AG09309 (cell line): ENCODE measurements around the gene SFT2D3.

Experiments used
- DNase-seq: peaks from one replicate; pipeline ENCODE4 v3.0.0-alpha.2; 2010; ENCODE audit warnings: low read depth
- H3K4me3 ChIP-seq: 2 replicates; pipeline ENCODE4 v1.5.1; 2011; ENCODE audit warnings: mild to moderate bottlenecking, low read depth, low read length, moderate library complexity; ENCODE audit not compliant: control insufficient read depth
- TF ChIP-seq, protein P1 (sequence below): IDR thresholded peaks from 2 replicates; pipeline ENCODE4 v1.5.1; 2011; ENCODE audit warnings: mild to moderate bottlenecking, low read depth, low read length, inconsistent platforms; ENCODE audit not compliant: insufficient read depth, control insufficient read depth; ENCODE audit errors: missing control alignments

SFT2D3 gene

DNA sequence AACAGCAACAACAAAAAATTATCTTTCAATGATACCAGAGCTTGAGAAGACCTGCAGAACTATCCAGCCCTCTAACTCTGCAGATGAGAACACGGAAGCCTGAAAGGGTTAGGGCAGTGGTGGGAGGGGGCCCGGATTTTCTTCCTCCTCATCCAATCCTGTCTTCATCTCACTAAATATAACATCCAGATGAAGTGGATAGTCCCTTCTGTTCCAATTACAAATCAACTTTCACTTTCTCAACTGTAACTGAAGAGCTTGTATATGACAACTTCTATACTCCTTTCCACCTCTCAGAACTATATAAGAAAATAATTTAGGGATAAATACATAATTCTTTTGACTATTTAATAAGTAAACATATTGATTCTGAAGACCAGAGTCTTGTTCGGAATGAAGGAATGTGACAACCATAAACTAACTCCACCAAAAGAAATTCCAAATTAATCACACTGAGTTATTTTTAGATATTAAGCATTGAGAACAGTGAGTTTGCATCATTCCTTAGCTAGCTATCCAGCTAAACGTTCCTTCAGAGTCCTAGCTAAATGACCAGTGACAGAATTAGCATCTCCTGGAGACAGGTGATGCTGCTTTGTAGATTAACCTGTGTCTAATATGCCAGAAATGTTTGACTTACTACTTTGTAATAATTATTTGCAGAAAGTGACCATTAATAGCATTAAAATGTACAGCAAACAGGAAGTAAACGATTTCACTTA, 32.7 kb downstream of the SFT2D3 start:
- no peak overlapping the region for H3K4me3 ChIP-seq
- TF ChIP-seq, protein P1, sequence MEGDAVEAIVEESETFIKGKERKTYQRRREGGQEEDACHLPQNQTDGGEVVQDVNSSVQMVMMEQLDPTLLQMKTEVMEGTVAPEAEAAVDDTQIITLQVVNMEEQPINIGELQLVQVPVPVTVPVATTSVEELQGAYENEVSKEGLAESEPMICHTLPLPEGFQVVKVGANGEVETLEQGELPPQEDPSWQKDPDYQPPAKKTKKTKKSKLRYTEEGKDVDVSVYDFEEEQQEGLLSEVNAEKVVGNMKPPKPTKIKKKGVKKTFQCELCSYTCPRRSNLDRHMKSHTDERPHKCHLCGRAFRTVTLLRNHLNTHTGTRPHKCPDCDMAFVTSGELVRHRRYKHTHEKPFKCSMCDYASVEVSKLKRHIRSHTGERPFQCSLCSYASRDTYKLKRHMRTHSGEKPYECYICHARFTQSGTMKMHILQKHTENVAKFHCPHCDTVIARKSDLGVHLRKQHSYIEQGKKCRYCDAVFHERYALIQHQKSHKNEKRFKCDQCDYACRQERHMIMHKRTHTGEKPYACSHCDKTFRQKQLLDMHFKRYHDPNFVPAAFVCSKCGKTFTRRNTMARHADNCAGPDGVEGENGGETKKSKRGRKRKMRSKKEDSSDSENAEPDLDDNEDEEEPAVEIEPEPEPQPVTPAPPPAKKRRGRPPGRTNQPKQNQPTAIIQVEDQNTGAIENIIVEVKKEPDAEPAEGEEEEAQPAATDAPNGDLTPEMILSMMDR = no peak
- no peak for DNase-seq

DNA sequence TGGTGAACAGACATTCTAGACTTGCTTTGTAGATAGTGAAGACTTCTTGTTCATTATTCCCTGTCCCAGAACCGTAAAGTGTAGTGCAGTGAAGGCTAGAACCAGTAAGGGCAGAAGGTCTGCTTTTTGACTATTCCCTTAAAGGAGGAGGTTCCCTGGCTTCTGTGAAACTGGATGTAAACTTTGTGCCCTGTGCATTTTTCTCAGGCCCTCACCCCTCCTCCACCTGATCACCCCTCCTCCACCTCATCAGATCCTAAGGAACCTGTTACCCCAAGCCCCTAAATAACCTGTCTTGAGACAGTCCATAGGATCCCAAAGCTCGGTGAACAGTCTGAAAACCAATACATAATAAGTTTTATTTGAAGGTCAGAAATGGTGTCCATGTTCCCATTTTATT, 33.7 kb downstream of the SFT2D3 start:
- TF ChIP-seq, protein P1 = no peak
- no peak overlapping the region for H3K4me3 ChIP-seq
- no peak for DNase-seq

DNA sequence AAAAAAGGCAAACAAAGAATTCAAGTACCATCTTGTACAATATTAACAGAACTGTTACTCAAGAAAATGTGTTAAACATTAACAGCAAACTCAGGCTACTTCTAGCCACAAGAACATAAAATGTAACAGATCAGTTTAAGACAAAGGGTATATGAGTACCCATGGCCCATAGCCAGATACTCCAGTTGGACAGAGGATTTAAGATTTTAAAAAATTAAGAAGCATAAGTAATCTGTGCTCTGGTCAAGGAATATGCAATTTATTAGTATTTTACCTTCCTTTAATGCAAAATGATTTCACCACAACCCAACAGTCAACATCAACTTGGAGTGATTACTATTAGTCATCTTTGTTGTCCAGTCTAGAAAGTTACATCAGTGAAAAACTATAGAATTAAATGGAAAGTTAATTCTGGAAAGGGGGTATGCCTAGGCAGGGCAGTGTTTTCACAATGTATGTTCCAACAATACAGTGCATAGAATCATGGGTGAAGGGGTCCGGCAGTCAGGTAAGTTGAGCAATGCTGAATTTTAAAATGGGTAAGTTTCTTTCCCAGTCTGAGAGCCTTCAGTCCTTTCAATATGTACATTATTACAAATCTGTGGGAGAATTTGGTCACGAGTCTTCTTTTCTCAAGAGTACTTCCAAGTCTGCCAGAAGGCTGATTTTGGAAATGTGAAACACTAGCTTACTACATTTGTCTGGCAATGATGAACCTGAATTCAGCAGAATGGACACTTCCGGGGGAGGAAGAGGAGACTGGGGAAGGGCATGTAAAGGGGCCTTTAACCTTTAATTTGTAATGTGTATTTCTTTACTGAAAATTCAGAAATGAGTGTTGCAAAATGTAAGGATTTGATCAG, 34.5 kb downstream of the SFT2D3 start:
- TF ChIP-seq, protein P1 = no peak
- H3K4me3 ChIP-seq = no peak overlapping the region
- DNase-seq = no peak

DNA sequence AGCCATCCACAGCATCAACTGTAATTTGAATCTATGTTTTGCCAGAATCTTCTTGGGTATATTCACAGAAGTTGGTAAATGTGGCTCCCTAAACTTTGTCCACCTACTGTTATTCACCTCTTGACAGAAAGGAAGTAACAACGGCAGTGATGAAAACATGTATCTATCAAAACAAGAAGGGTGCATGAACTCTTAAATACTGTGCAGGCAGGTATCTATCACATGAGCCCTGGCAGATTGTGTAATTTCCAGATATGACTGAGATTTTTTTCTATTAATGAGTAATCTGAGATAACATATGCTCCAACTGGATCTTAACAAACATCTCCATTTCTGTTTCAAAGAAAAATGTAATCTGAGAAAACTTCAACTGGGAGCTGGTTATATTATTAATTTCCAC, 36.6 kb downstream of the SFT2D3 start:
- no peak for DNase-seq
- TF ChIP-seq, protein P1 = no peak
- no peak overlapping the region for H3K4me3 ChIP-seq

DNA sequence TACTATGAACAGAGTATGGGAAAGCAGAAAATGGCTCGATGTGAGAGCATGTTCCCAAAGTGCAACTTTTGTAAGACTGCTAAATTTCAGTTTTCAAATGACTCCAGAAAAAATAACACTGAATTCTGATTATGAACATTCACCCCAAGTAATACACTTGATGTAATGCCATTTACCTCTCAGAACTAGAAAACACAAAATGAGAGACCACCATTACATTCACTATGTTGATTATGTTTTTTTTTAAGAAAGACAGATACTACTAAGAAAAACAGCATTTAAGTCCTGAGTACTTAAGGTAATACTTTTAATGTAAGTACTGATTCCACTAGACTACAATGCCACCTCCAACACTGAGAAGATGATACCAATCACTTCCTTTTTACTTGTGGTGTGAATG, 38.5 kb downstream of the SFT2D3 start:
- H3K4me3 ChIP-seq = no peak overlapping the region
- DNase-seq = no peak
- TF ChIP-seq, protein P1 = no peak

DNA sequence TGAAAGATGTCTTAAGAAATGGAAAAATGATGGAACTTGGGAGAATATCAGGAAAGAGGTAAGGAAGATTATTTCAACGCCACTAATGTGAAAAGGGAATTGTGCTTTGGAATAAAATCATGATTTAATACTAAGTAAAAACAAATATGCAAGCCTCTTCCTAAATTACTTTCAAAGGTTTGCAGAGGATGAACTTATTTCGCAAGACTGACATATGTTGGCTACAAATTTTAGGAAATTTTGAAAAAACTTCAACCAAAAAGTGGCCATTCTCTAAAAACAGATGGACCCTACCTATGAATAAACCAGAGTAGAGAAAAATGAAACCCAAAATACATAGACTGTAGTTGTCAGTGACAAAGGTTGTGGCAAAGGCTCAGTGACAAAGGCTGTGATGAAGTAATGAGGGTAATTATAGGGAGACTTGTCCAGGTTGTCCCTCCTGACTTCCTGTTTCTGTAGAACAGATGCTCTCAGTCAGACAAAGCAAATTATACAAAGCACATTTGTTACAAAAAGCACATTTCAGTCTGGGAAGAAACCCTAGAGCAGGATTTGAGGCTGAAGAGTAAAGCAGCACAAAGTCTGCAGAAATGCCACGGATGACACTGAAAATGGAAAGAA, 39.5 kb downstream of the SFT2D3 start:
- TF ChIP-seq, protein P1 = no peak
- H3K4me3 ChIP-seq = no peak overlapping the region
- no peak for DNase-seq
